Naive thymus-derived CD4-positive, alpha-beta T cell (primary cell): ENCODE results near the gene ZDHHC19. TPM values are rescaled to one million over a fixed set of nuclear protein-coding genes. Genes with fewer than 3 reads are reported as not detected.
A peak's percentile ranks its signal among the peaks of the same experiment; 100 is the strongest.

Source experiments
- ATAC-seq: fragments of 150-1000 bp; cut with Tn5 transposase; 2 replicates; pipeline ENCODE4 v1.10.0; 2021; ENCODE audit warnings: mild to moderate bottlenecking, moderate library complexity
- CTCF ChIA-PET: fragments of 350-600 bp; sonication (Branson Sonifier 250); formaldehyde crosslinking; loops from one replicate; lab custom pipeline; 2021; ENCODE audit warnings: antibody characterized with exemption; lab: Charles Lee
- POLR2A ChIA-PET: fragments of 350-600 bp; sonication (Branson Sonifier 250); formaldehyde crosslinking; loops from one replicate; lab custom pipeline; 2021; ENCODE audit warnings: antibody characterized with exemption, inconsistent platforms; lab: Charles Lee
- DNase-seq, 9 donors: peaks; one replicate each; pipeline versions ENCODE4 v3.0.0 to v3.0.0-alpha.2; 2020 to 2022; ENCODE audit warnings: mixed read lengths in 1 of 9
- H3K27ac ChIP-seq: one replicate; pipeline ENCODE4 v1.7.0; 2013; ENCODE audit warnings: mild to moderate bottlenecking, low read depth, low read length, moderate library complexity
- H3K27me3 ChIP-seq, 2 donors: one replicate each; pipeline ENCODE4 v1.7.0; 2013; ENCODE audit warnings: low read length in 2 of 2, mild to moderate bottlenecking in 2 of 2, moderate library complexity in 2 of 2; ENCODE audit not compliant: control insufficient read depth in 2 of 2, insufficient read depth in 2 of 2
- H3K36me3 ChIP-seq, 3 experiments: 1 replicate in 2 of 3; 2 replicates in 1 of 3; pipeline ENCODE4 v1.7.0; 2013; ENCODE audit warnings: low read length in 3 of 3, mild to moderate bottlenecking in 3 of 3, moderate library complexity in 1 of 3; ENCODE audit not compliant: insufficient read depth in 3 of 3, control insufficient read depth in 2 of 3
- H3K4me1 ChIP-seq, 2 donors: one replicate each; pipeline ENCODE4 v1.7.0; 2013; ENCODE audit warnings: low read length in 2 of 2, mild to moderate bottlenecking in 2 of 2, moderate library complexity in 1 of 2; ENCODE audit not compliant: control insufficient read depth in 2 of 2, insufficient read depth in 2 of 2
- H3K4me3 ChIP-seq: 2 replicates; pipeline ENCODE4 v1.7.0; 2013; ENCODE audit warnings: mild to moderate bottlenecking, low read length
- H3K9me3 ChIP-seq, 3 experiments: 1 replicate in 2 of 3; 2 replicates in 1 of 3; pipeline ENCODE4 v1.7.0; 2013; ENCODE audit warnings: low read length in 3 of 3; ENCODE audit not compliant: control insufficient read depth in 2 of 3
- H3K27ac Mint-ChIP-seq, 9 donors: one replicate each; pipeline ENCODE4 v1.8.0; 2020 to 2022; ENCODE audit warnings: mixed read lengths in 9 of 9, mild to moderate bottlenecking in 8 of 9, moderate library complexity in 5 of 9, inconsistent platforms in 2 of 9
- H3K27me3 Mint-ChIP-seq, 5 donors: one replicate each; pipeline ENCODE4 v1.8.0; 2021 to 2022; ENCODE audit warnings: mixed read lengths in 5 of 5, mild to moderate bottlenecking in 1 of 5
- H3K36me3 Mint-ChIP-seq, 5 donors: one replicate each; pipeline ENCODE4 v1.8.0; 2020 to 2022; ENCODE audit warnings: mixed read lengths in 5 of 5, mild to moderate bottlenecking in 3 of 5, inconsistent platforms in 1 of 5
- H3K4me1 Mint-ChIP-seq, 7 donors: one replicate each; pipeline ENCODE4 v1.8.0; 2020 to 2022; ENCODE audit warnings: mixed read lengths in 7 of 7, mild to moderate bottlenecking in 3 of 7, inconsistent platforms in 1 of 7
- H3K4me3 Mint-ChIP-seq, 10 donors: one replicate each; pipeline ENCODE4 v1.8.0; 2020 to 2022; ENCODE audit warnings: mild to moderate bottlenecking in 10 of 10, mixed read lengths in 10 of 10, moderate library complexity in 6 of 10, inconsistent platforms in 2 of 10
- H3K9me3 Mint-ChIP-seq, 11 donors: one replicate each; pipeline ENCODE4 v1.8.0; 2020 to 2022; ENCODE audit warnings: mixed read lengths in 11 of 11, mild to moderate bottlenecking in 4 of 11, inconsistent platforms in 1 of 11, moderate library complexity in 1 of 11
- intact Hi-C, 2 donors: fragments of 100-400 bp; cut with micrococcal nuclease; formaldehyde crosslinking; loops; one replicate each; pipeline ENCODE4 v1.15.1; 2023
- polyA plus RNA-seq, 2 donors: library from polyadenylated mRNA; unstranded; fragments of 300-500 nt; fragmentation: Illumina TruSeq; gene quantifications; one replicate each; pipeline ENCODE4 v1.2.3, GENCODE V29; 2021
- total RNA-seq, 6 experiments: library from RNA in 5 of 6; stranded (reverse) in 5 of 6; gene quantifications; 1 replicate in 5 of 6; 2 replicates in 1 of 6; pipeline ENCODE4 v1.2.3 and lab custom pipeline; 2021 to 2026

Gene ZDHHC19
- total and polyA plus RNA-seq, 7 experiments from 2014 or later, result 0.58 TPM; not detected in 6

DNA sequence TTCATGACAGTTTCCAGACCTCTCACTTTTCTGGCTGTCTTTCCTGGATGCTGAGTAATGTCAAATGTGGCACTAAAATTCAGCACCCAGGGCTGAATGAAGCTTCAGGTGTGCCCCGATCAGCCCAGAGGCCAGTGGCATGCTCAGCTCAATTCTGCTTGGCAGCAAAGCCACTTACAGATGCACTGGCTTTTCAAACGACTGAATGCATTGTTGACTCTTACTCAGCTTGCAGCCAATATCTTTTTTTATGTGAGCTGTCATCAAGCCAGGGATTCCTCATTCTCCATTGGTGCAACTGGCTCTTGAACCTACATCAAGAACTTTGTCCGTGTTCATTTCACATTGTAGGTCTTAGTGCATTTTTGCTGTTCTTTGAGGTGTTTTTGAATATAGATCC is 60.7 kb downstream of the ZDHHC19 start:
- no peak overlapping the region for H3K4me3 ChIP-seq
- ATAC-seq, result no peak
- H3K27me3 ChIP-seq, result no peaks in the 10 kb centered on the region
- no peaks in the 10 kb centered on the region for H3K4me1 ChIP-seq
- ChIA-PET CTCF (no interaction called here), POLR2A (no interaction called here)
- no peak for DNase-seq
- H3K4me3 Mint-ChIP-seq, result no peak overlapping the region
- H3K27ac ChIP-seq, result no peak overlapping the region
- peaks cover 0 to 23% (median 3%) of the 10 kb centered on the region in 11 donors for H3K9me3 Mint-ChIP-seq
- no peak overlapping the region for H3K27ac Mint-ChIP-seq
- H3K4me1 Mint-ChIP-seq, result peaks cover 0 to 15% (median 0%) of the 10 kb centered on the region in 7 donors
- no peaks in the 10 kb centered on the region for H3K36me3 ChIP-seq
- H3K9me3 ChIP-seq, result no peaks in the 10 kb centered on the region
- peaks cover 0 to 18% (median 3%) of the 10 kb centered on the region in 5 donors for H3K36me3 Mint-ChIP-seq
- intact Hi-C loops, result no loop called here
- no peaks in the 10 kb centered on the region for H3K27me3 Mint-ChIP-seq

- Mint-ChIP-seq H3K36me3 (peaks cover 0 to 16% (median 3%) of the 10 kb centered on the region in 5 donors), H3K4me3 (no peak overlapping the region), H3K27ac (no peak overlapping the region), H3K27me3 (no peaks in the 10 kb centered on the region), H3K9me3 (peaks cover 0 to 23% (median 3%) of the 10 kb centered on the region in 11 donors), H3K4me1 (peaks cover 0 to 9% (median 0%) of the 10 kb centered on the region in 7 donors)
- no peaks in the 10 kb centered on the region for H3K27me3 ChIP-seq
- H3K36me3 ChIP-seq, result no peaks in the 10 kb centered on the region
- intact Hi-C loops, result no loop called here
- ChIA-PET CTCF (no interaction called here), POLR2A (no interaction called here)
- peak; percentile 70 for ATAC-seq
- no peak overlapping the region for H3K27ac ChIP-seq
- no peak overlapping the region for H3K4me3 ChIP-seq
- DNase-seq, result no peak
- no peaks in the 10 kb centered on the region for H3K4me1 ChIP-seq
- no peaks in the 10 kb centered on the region for H3K9me3 ChIP-seq
Measured at GRCh38 chr3:196149831-196150301, 61.3 kb downstream of the ZDHHC19 start.

- POLR2A ChIA-PET, result no interaction called here
- Histone ChIP-seq H3K36me3 (no peaks in the 10 kb centered on the region), H3K27me3 (no peaks in the 10 kb centered on the region), H3K4me3 (no peak overlapping the region), H3K27ac (no peak overlapping the region), H3K9me3 (no peaks in the 10 kb centered on the region), H3K4me1 (no peaks in the 10 kb centered on the region)
- DNase-seq (no peak), ATAC-seq (no peak)
- Mint-ChIP-seq H3K4me1 (peaks cover 0 to 6% (median 0%) of the 10 kb centered on the region in 7 donors), H3K4me3 (no peak overlapping the region), H3K9me3 (peaks cover 0 to 23% (median 3%) of the 10 kb centered on the region in 11 donors), H3K27ac (no peak overlapping the region), H3K36me3 (peaks cover 0 to 16% (median 3%) of the 10 kb centered on the region in 5 donors), H3K27me3 (no peaks in the 10 kb centered on the region)
- CTCF ChIA-PET, result no interaction called here
- intact Hi-C loops, result no loop called here
Measured at GRCh38 chr3:196149375-196149774, 61.8 kb downstream of the ZDHHC19 start.

Other genes with a start within 250 kb of the ZDHHC19 start
- 100 to 1,000 TPM in 3 of 5 experiments, 10 to 100 TPM in 2; 51.3 to 417 (median 144) TPM for gene TFRC, start 129.3 kb downstream of the ZDHHC19 start, total RNA-seq
- 10 to 100 TPM; 12.6 to 23.7 TPM for gene TFRC, start 129.3 kb downstream of the ZDHHC19 start, polyA plus RNA-seq
- not detected for gene SLC51A, start 5.1 kb upstream of the ZDHHC19 start, total RNA-seq
- gene SLC51A, start 5.1 kb upstream of the ZDHHC19 start, polyA plus RNA-seq, result 1 to 10 TPM in 1 of 2 donors, under 1 TPM in 1; 0.39 to 1.4 TPM
- gene PCYT1A, start 76.3 kb upstream of the ZDHHC19 start, total RNA-seq, result 10 to 100 TPM; 47.5 to 87.6 (median 62.9) TPM
- gene PCYT1A, start 76.3 kb upstream of the ZDHHC19 start, polyA plus RNA-seq, result 10 to 100 TPM; 11.5 to 12.8 TPM
- gene DYNLT2B, start 106.8 kb upstream of the ZDHHC19 start, total RNA-seq, result 10 to 100 TPM in 1 of 5 experiments, 1 to 10 TPM in 4; 3.3 to 20.8 (median 5.1) TPM
- gene DYNLT2B, start 106.8 kb upstream of the ZDHHC19 start, polyA plus RNA-seq, result 1 to 10 TPM; 4.5 to 7.6 TPM
- gene TM4SF19, start 127.0 kb upstream of the ZDHHC19 start, total RNA-seq, result 1 to 10 TPM in 3 of 5 experiments, not detected in 2; 1.0 to 1.3 (median 1.3) TPM
- gene TM4SF19, start 127.0 kb upstream of the ZDHHC19 start, polyA plus RNA-seq, result under 1 TPM; 0.14 to 0.34 TPM
- gene UBXN7, start 221.0 kb upstream of the ZDHHC19 start, total RNA-seq, result 10 to 100 TPM; 52.6 to 90.6 (median 77.0) TPM
- 10 to 100 TPM; 30.2 to 30.9 TPM for gene UBXN7, start 221.0 kb upstream of the ZDHHC19 start, polyA plus RNA-seq